ENCODE results near the gene KCNJ6.

DNA sequence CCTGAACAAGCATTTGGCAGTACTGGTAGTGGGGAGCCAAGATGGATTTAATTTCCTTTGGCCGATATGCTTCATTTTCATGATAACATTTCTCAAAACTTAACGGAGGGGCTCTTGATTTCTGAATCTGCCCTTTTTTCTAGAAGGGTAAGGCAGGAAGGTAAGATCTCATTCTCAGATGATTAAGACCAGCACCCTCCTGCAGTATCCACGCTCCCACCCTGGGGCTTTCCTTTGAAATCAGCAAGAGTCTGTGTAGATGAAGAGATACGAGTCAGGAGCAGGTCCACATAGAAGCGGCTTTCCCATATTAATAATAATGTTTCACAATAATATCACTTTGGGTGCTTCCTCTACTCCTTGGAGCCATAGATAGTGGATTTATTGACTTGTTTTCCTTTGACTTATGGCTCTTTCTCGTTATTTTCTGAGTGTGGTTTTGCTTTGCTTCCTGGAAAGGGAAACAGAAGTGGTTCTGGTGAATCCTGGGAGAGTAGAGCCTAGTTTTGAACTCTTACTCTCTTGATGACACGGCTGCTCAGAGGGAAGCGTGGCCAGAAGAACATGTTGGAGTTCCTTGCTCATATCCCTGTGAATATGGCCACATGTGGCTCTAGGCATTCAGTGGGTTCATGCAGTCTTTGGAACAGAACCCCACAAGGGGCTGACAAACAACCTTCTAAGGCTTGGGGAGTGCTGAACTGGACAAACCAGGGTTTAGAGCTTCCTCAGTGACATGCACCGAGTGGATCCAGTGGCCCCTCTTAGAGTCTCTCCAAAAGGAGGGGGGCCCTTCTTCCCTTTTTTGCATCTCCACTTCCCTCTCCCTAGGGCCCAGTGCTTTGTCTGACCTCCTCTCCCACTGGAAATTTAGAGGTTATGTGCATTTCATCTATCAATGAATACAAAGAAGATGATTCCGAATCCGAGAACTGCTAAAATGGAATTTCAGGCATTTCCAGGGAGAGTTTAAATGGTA is 354.0 kb downstream of the KCNJ6 start:
- TF ChIP-seq, protein P1, sequence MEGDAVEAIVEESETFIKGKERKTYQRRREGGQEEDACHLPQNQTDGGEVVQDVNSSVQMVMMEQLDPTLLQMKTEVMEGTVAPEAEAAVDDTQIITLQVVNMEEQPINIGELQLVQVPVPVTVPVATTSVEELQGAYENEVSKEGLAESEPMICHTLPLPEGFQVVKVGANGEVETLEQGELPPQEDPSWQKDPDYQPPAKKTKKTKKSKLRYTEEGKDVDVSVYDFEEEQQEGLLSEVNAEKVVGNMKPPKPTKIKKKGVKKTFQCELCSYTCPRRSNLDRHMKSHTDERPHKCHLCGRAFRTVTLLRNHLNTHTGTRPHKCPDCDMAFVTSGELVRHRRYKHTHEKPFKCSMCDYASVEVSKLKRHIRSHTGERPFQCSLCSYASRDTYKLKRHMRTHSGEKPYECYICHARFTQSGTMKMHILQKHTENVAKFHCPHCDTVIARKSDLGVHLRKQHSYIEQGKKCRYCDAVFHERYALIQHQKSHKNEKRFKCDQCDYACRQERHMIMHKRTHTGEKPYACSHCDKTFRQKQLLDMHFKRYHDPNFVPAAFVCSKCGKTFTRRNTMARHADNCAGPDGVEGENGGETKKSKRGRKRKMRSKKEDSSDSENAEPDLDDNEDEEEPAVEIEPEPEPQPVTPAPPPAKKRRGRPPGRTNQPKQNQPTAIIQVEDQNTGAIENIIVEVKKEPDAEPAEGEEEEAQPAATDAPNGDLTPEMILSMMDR (IDR thresholded peaks at IDR 0.05): no peak
- TF ChIP-seq POLR2A (IDR thresholded peaks at IDR 0.05) (no peak), POLR2AphosphoS5 (IDR thresholded peaks at IDR 0.05; ENCODE audit: insufficient read depth in 1 of 2, low read depth in 1 of 2) (no peak)
